Activated CD4-positive, alpha-beta T cell treated with anti-CD3 and anti-CD28 coated beads for 36 hours (primary cell): ENCODE measurements around the gene MAPK8IP3. TPM values are rescaled to one million over a fixed set of nuclear protein-coding genes. Genes with fewer than 3 reads are reported as not detected.
"Not testable (repeated sequence)": the region's sequence is repeated elsewhere in the genome, so short reads cannot be mapped to it uniquely, and the experiment has no call there.

Experiments
- ATAC-seq: fragments of 200-7000 bp; cut with Tn5 transposase; one replicate; pipeline ENCODE4 v1.10.0; 2021; ENCODE audit warnings: mild to moderate bottlenecking, moderate library complexity
- CTCF ChIA-PET: fragments of 350-600 bp; sonication (Branson Sonifier 250); formaldehyde crosslinking; loops from one replicate; lab custom pipeline; 2021; ENCODE audit warnings: antibody characterized with exemption; lab: Charles Lee
- POLR2A ChIA-PET: fragments of 350-600 bp; sonication (Branson Sonifier 250); formaldehyde crosslinking; loops from one replicate; lab custom pipeline; 2021; ENCODE audit warnings: antibody characterized with exemption, inconsistent platforms; lab: Charles Lee
- DNase-seq: peaks from one replicate; pipeline ENCODE4 v3.0.0-alpha.2; 2020
- H3K27ac Mint-ChIP-seq: one replicate; pipeline ENCODE4 v1.8.0; 2021; ENCODE audit warnings: mixed read lengths
- H3K27me3 Mint-ChIP-seq: one replicate; pipeline ENCODE4 v1.8.0; 2021; ENCODE audit warnings: mixed read lengths
- H3K36me3 Mint-ChIP-seq: one replicate; pipeline ENCODE4 v1.8.0; 2021; ENCODE audit warnings: low read depth, mixed read lengths
- H3K4me1 Mint-ChIP-seq: one replicate; pipeline ENCODE4 v1.8.0; 2021; ENCODE audit warnings: mixed read lengths
- H3K4me3 Mint-ChIP-seq: one replicate; pipeline ENCODE4 v1.8.0; 2021; ENCODE audit warnings: mild to moderate bottlenecking, moderate library complexity, mixed read lengths
- H3K9me3 Mint-ChIP-seq: one replicate; pipeline ENCODE4 v1.8.0; 2021; ENCODE audit warnings: low read depth, mixed read lengths
- intact Hi-C, 2 experiments: fragments of 100-400 bp; cut with DNase I in 1 of 2; cut with micrococcal nuclease in 1 of 2; formaldehyde crosslinking; loops; one replicate each; pipeline versions ENCODE4 v1.14.2 to v1.15.1; 2022 to 2024; cut with DNase I, micrococcal nuclease
- total RNA-seq, 2 experiments: library from RNA; stranded (reverse); gene quantifications; one replicate each; pipeline ENCODE4 v1.2.3, GENCODE V29; 2021

The MAPK8IP3 gene
- total RNA-seq, 2 experiments from 2014 or later: 56.7 to 57.6 TPM

GRCh38 chr16:1729026-1729425, 23.0 kb downstream of the MAPK8IP3 start:
- intact Hi-C loops: no loop called here
- Mint-ChIP-seq H3K4me1 (no peaks in the 10 kb centered on the region), H3K27me3 (no peaks in the 10 kb centered on the region), H3K9me3 (no peaks in the 10 kb centered on the region), H3K4me3 (no peak overlapping the region), H3K36me3 (peaks cover 15% of the 10 kb centered on the region), H3K27ac (no peak overlapping the region)
- POLR2A ChIA-PET: no interaction called here
- ATAC-seq (no peak), DNase-seq (no peak)
- CTCF ChIA-PET: no interaction called here

GRCh38 chr16:1729445-1729844, 23.4 kb downstream of the MAPK8IP3 start:
- Mint-ChIP-seq H3K4me3 (no peak overlapping the region), H3K36me3 (peaks cover 16% of the 10 kb centered on the region), H3K27ac (no peak overlapping the region), H3K27me3 (no peaks in the 10 kb centered on the region), H3K9me3 (no peaks in the 10 kb centered on the region), H3K4me1 (no peaks in the 10 kb centered on the region)
- intact Hi-C loops: no loop called here
- no peak for ATAC-seq
- POLR2A ChIA-PET: no interaction called here
- DNase-seq: no peak
- CTCF ChIA-PET: no interaction called here

- no peak for DNase-seq
- no peaks in the 10 kb centered on the region for H3K9me3 Mint-ChIP-seq
- no peak overlapping the region for H3K4me3 Mint-ChIP-seq
- no peak for ATAC-seq
- H3K4me1 Mint-ChIP-seq: no peaks in the 10 kb centered on the region
- intact Hi-C loops: no loop called here
- ChIA-PET CTCF (interaction anchor here (0.7 kb wide), 1 partner anchor 280 kb away, joined by 3 read pairs; no protein-coding TSS in a partner anchor), POLR2A (no interaction called here)
- no peaks in the 10 kb centered on the region for H3K27me3 Mint-ChIP-seq
- no peak overlapping the region for H3K27ac Mint-ChIP-seq
- H3K36me3 Mint-ChIP-seq: peaks cover 19% of the 10 kb centered on the region
Observed at GRCh38 chr16:1731073-1731472, 25.1 kb downstream of the MAPK8IP3 start.

- Mint-ChIP-seq H3K27ac (no peak overlapping the region), H3K4me1 (no peaks in the 10 kb centered on the region), H3K4me3 (no peak overlapping the region), H3K27me3 (no peaks in the 10 kb centered on the region), H3K36me3 (peaks cover 16% of the 10 kb centered on the region), H3K9me3 (no peaks in the 10 kb centered on the region)
- ATAC-seq: no peak
- POLR2A ChIA-PET: no interaction called here
- intact Hi-C loops: no loop called here
- CTCF ChIA-PET: no interaction called here
- DNase-seq: no peak
Observed at GRCh38 chr16:1731603-1732002, 25.6 kb downstream of the MAPK8IP3 start.

- Mint-ChIP-seq H3K27ac (no peak overlapping the region), H3K27me3 (no peaks in the 10 kb centered on the region), H3K9me3 (no peaks in the 10 kb centered on the region), H3K36me3 (peaks cover 14% of the 10 kb centered on the region), H3K4me1 (no peaks in the 10 kb centered on the region), H3K4me3 (no peak overlapping the region)
- ChIA-PET CTCF (interaction anchor here (2.1 kb wide), 1 partner anchor 8 kb away, joined by 9 read pairs; no protein-coding TSS in a partner anchor), POLR2A (no interaction called here)
- ATAC-seq (no peak), DNase-seq (no peak)
- intact Hi-C loops: no loop called here
Observed at GRCh38 chr16:1732071-1732470, 26.1 kb downstream of the MAPK8IP3 start.

GRCh38 chr16:1732551-1732987, 26.6 kb downstream of the MAPK8IP3 start:
- H3K4me1 Mint-ChIP-seq, POLR2A ChIA-PET, H3K4me3 Mint-ChIP-seq, DNase-seq, H3K27ac Mint-ChIP-seq, intact Hi-C loops, H3K9me3 Mint-ChIP-seq, ATAC-seq, H3K27me3 Mint-ChIP-seq: not testable (repeated sequence)
- CTCF ChIA-PET: interaction anchor here (0.5 to 2.1 kb wide), 2 partner anchors 9 to 30 kb away, joined by 3 to 9 read pairs; no protein-coding TSS in a partner anchor
- H3K36me3 Mint-ChIP-seq: peaks cover 11% of the 10 kb centered on the region

GRCh38 chr16:1734123-1734522, 28.1 kb downstream of the MAPK8IP3 start:
- Mint-ChIP-seq H3K4me1 (no peaks in the 10 kb centered on the region), H3K9me3 (no peaks in the 10 kb centered on the region), H3K4me3 (no peak overlapping the region), H3K36me3 (peaks cover 7% of the 10 kb centered on the region), H3K27me3 (no peaks in the 10 kb centered on the region), H3K27ac (no peak overlapping the region)
- POLR2A ChIA-PET: no interaction called here
- intact Hi-C loops: no loop called here
- CTCF ChIA-PET: no interaction called here
- ATAC-seq (no peak), DNase-seq (no peak)

GRCh38 chr16:1734816-1735215, 28.8 kb downstream of the MAPK8IP3 start:
- Mint-ChIP-seq H3K27me3 (no peaks in the 10 kb centered on the region), H3K27ac (no peak overlapping the region), H3K9me3 (no peaks in the 10 kb centered on the region), H3K4me1 (no peaks in the 10 kb centered on the region), H3K36me3 (peaks cover 5% of the 10 kb centered on the region), H3K4me3 (no peak overlapping the region)
- ATAC-seq (no peak), DNase-seq (no peak)
- intact Hi-C loops: no loop called here
- ChIA-PET POLR2A (no interaction called here), CTCF (no interaction called here)

- POLR2A ChIA-PET: no interaction called here
- no peak for DNase-seq
- ATAC-seq: no peak
- intact Hi-C loops: no loop called here
- H3K27ac Mint-ChIP-seq: no peak overlapping the region
- no peaks in the 10 kb centered on the region for H3K9me3 Mint-ChIP-seq
- peaks cover 3% of the 10 kb centered on the region for H3K36me3 Mint-ChIP-seq
- H3K4me3 Mint-ChIP-seq: no peak overlapping the region
- H3K4me1 Mint-ChIP-seq: no peaks in the 10 kb centered on the region
- H3K27me3 Mint-ChIP-seq: no peaks in the 10 kb centered on the region
- CTCF ChIA-PET: no interaction called here
Observed at GRCh38 chr16:1740234-1740633, 34.2 kb downstream of the MAPK8IP3 start.

GRCh38 chr16:1740781-1741490, 34.9 kb downstream of the MAPK8IP3 start:
- Mint-ChIP-seq H3K27ac (no peak overlapping the region), H3K4me1 (no peaks in the 10 kb centered on the region), H3K9me3 (no peaks in the 10 kb centered on the region), H3K36me3 (peaks cover 3% of the 10 kb centered on the region), H3K4me3 (no peak overlapping the region), H3K27me3 (no peaks in the 10 kb centered on the region)
- ChIA-PET CTCF (no interaction called here), POLR2A (no interaction called here)
- intact Hi-C loops: no loop called here
- ATAC-seq (no peak), DNase-seq (no peak)

- Mint-ChIP-seq H3K27ac (no peak overlapping the region), H3K9me3 (no peaks in the 10 kb centered on the region), H3K27me3 (no peaks in the 10 kb centered on the region), H3K4me3 (no peak overlapping the region), H3K36me3 (peaks cover 3% of the 10 kb centered on the region), H3K4me1 (no peaks in the 10 kb centered on the region)
- intact Hi-C loops: no loop called here
- ChIA-PET CTCF (no interaction called here), POLR2A (no interaction called here)
- ATAC-seq (no peak), DNase-seq (no peak)
Observed at GRCh38 chr16:1741553-1742165, 35.7 kb downstream of the MAPK8IP3 start.
